Panc1 (cell line): Measurements from ENCODE around the gene DIAPH2. TPM values are rescaled to one million over a fixed set of nuclear protein-coding genes. Genes with fewer than 3 reads are reported as not detected.
A peak's percentile ranks its signal among the peaks of the same experiment; 100 is the strongest.

ENCODE experiments used
- ATAC-seq: fragments of 200-7000 bp; cut with Tn5 transposase; 2 replicates; pipeline ENCODE4 v1.9.1; 2020; ENCODE audit warnings: mild to moderate bottlenecking, moderate library complexity
- BruUV-seq: library from RNA; stranded (reverse); fragments of 400-500 nt; replicated peaks from 2 replicates; lab custom pipeline; 2021; lab: Mats Ljungman, UMichigan
- CTCF ChIA-PET: fragments of 300-600 bp; sonication (Branson Sonifier 250); formaldehyde crosslinking; loops from one replicate; lab custom pipeline; 2022; ENCODE audit warnings: antibody characterized with exemption; lab: Charles Lee
- POLR2A ChIA-PET: fragments of 300-600 bp; sonication (Branson Sonifier 250); formaldehyde crosslinking; loops from one replicate; lab custom pipeline; 2022; ENCODE audit warnings: antibody characterized with exemption; lab: Charles Lee
- DNase-seq: peaks from one replicate; pipeline ENCODE4 v3.0.0-alpha.2; 2010; ENCODE audit warnings: low read depth, low spot score
- H3K27ac ChIP-seq: 2 replicates; pipeline ENCODE4 v1.5.1; 2011; ENCODE audit warnings: mild to moderate bottlenecking, low read length, inconsistent platforms
- H3K27me3 ChIP-seq: fragments of 200-500 bp; sonication (Bioruptor generic); 2 replicates; pipeline ENCODE4 v1.6.0; 2014; ENCODE audit warnings: low read length, inconsistent platforms; ENCODE audit not compliant: control insufficient read depth, insufficient read depth
- H3K36me3 ChIP-seq: fragments of 200-500 bp; sonication (Bioruptor generic); 2 replicates; pipeline ENCODE4 v1.5.1; 2014; ENCODE audit warnings: inconsistent platforms, mild to moderate bottlenecking, low read length, moderate library complexity; ENCODE audit not compliant: control insufficient read depth, insufficient read depth
- H3K4me1 ChIP-seq: 2 replicates; pipeline ENCODE4 v1.5.1; 2011; ENCODE audit warnings: inconsistent platforms, mild to moderate bottlenecking, low read length, moderate library complexity; ENCODE audit not compliant: control insufficient read depth, insufficient read depth
- H3K4me3 ChIP-seq, 2 experiments: 2 replicates each; pipeline ENCODE4 v1.5.1; 2011 to 2012; ENCODE audit warnings: low read depth in 2 of 2, low read length in 2 of 2, mild to moderate bottlenecking in 2 of 2, inconsistent platforms in 1 of 2, moderate library complexity in 1 of 2
- H3K9me3 ChIP-seq: fragments of 200-500 bp; sonication (Bioruptor generic); 2 replicates; pipeline ENCODE4 v1.5.1; 2014; ENCODE audit warnings: low read depth, mild to moderate bottlenecking, inconsistent platforms, low read length, moderate library complexity; ENCODE audit not compliant: control insufficient read depth, insufficient read depth
- CTCF ChIP-seq: fragments of 450-650 bp; IDR thresholded peaks from 2 replicates; pipeline ENCODE4 v1.5.1; 2017; ENCODE audit warnings: mild to moderate bottlenecking
- POLR2AphosphoS5 ChIP-seq: IDR thresholded peaks from 2 replicates; pipeline ENCODE4 v1.6.1; 2012; ENCODE audit warnings: mild to moderate bottlenecking, low read depth, low read length, moderate library complexity
- SIN3A ChIP-seq: IDR thresholded peaks from 2 replicates; pipeline ENCODE4 v1.6.1; 2012; ENCODE audit warnings: low read depth, mild to moderate bottlenecking, low read length, moderate library complexity, borderline replicate concordance; ENCODE audit not compliant: insufficient read depth
- TCF7L2 ChIP-seq: IDR thresholded peaks from 2 replicates; pipeline ENCODE4 v1.6.1; 2011; ENCODE audit warnings: mild to moderate bottlenecking, low read depth, low read length, inconsistent platforms
- in situ Hi-C: cut with HindIII; loops from 2 replicates; pipeline ENCODE4 v1.10.0; 2016; ENCODE audit warnings: low sequenced_read_pairs, low pct_unique_long_range_greater_than_20kb
- intact Hi-C: fragments of 100-400 bp; cut with micrococcal nuclease; formaldehyde crosslinking; loops from one replicate; pipeline ENCODE4 v1.10.0; 2022; ENCODE audit not compliant: unreplicated experiment
- total RNA-seq: library from RNA; stranded (reverse); gene quantifications from one replicate; pipeline ENCODE4 v1.2.1, GENCODE V29; 2021; ENCODE audit not compliant: unreplicated experiment
- TF ChIP-seq, protein P1 (sequence below), 2 experiments: IDR thresholded peaks; 2 replicates each; pipeline ENCODE4 v1.6.1; 2011 to 2012; ENCODE audit warnings: low read depth in 2 of 2, control low read depth in 1 of 2, low read length in 1 of 2, mild to moderate bottlenecking in 1 of 2, moderate library complexity in 1 of 2; ENCODE audit not compliant: insufficient read depth in 1 of 2

Gene DIAPH2
- total RNA-seq, 1 experiment from 2014 or later, result 17.0 TPM

GRCh38 chrX:97563531-97564133, 879.0 kb downstream of the DIAPH2 start:
- POLR2A ChIA-PET, result no interaction called here
- Histone ChIP-seq H3K27me3 (no peaks in the 10 kb centered on the region), H3K27ac (peak overlapping the region; percentile 57), H3K4me1 (no peaks in the 10 kb centered on the region; the same call in 1 of the 2 replicates), H3K9me3 (no peaks in the 10 kb centered on the region), H3K4me3 (peak overlapping the region; percentile 21 to 40), H3K36me3 (no peaks in the 10 kb centered on the region)
- no peak for DNase-seq
- in situ Hi-C loops (no loop called here), intact Hi-C loops (no loop called here)
- BruUV-seq, result no TSS peak
- CTCF ChIA-PET, result no interaction called here
- ATAC-seq, result peak; percentile 86
- no peak for TF ChIP-seq SIN3A
- no peak for TF ChIP-seq POLR2AphosphoS5
- TF ChIP-seq TCF7L2, result no peak
- TF ChIP-seq, protein P1, sequence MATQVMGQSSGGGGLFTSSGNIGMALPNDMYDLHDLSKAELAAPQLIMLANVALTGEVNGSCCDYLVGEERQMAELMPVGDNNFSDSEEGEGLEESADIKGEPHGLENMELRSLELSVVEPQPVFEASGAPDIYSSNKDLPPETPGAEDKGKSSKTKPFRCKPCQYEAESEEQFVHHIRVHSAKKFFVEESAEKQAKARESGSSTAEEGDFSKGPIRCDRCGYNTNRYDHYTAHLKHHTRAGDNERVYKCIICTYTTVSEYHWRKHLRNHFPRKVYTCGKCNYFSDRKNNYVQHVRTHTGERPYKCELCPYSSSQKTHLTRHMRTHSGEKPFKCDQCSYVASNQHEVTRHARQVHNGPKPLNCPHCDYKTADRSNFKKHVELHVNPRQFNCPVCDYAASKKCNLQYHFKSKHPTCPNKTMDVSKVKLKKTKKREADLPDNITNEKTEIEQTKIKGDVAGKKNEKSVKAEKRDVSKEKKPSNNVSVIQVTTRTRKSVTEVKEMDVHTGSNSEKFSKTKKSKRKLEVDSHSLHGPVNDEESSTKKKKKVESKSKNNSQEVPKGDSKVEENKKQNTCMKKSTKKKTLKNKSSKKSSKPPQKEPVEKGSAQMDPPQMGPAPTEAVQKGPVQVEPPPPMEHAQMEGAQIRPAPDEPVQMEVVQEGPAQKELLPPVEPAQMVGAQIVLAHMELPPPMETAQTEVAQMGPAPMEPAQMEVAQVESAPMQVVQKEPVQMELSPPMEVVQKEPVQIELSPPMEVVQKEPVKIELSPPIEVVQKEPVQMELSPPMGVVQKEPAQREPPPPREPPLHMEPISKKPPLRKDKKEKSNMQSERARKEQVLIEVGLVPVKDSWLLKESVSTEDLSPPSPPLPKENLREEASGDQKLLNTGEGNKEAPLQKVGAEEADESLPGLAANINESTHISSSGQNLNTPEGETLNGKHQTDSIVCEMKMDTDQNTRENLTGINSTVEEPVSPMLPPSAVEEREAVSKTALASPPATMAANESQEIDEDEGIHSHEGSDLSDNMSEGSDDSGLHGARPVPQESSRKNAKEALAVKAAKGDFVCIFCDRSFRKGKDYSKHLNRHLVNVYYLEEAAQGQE (IDR thresholded peaks at IDR 0.05; ENCODE audit: insufficient read depth in 1 of 2, low read depth in 2 of 2, low read length in 1 of 2), result no peak
- TF ChIP-seq CTCF, result no peak

- intact Hi-C loops (no loop called here), in situ Hi-C loops (no loop called here)
- DNase-seq (no peak), ATAC-seq (no peak)
- no peaks in the 10 kb centered on the region for H3K36me3 ChIP-seq
- BruUV-seq, result no TSS peak
- H3K27ac ChIP-seq, result no peak overlapping the region
- POLR2A ChIA-PET, result no interaction called here
- CTCF ChIA-PET, result no interaction called here
- H3K4me3 ChIP-seq, result no peak overlapping the region
- H3K27me3 ChIP-seq, result no peaks in the 10 kb centered on the region
- no peaks in the 10 kb centered on the region; the same call in 1 of the 2 replicates for H3K4me1 ChIP-seq
- TF ChIP-seq SIN3A, result no peak
- no peak for TF ChIP-seq POLR2AphosphoS5
- TF ChIP-seq TCF7L2, result no peak
- TF ChIP-seq CTCF, result no peak
- TF ChIP-seq, protein P1 (IDR thresholded peaks at IDR 0.05; ENCODE audit: insufficient read depth in 1 of 2, low read depth in 2 of 2, low read length in 1 of 2), result no peak
- no peaks in the 10 kb centered on the region for H3K9me3 ChIP-seq
Measured at GRCh38 chrX:97564496-97564895, 879.9 kb downstream of the DIAPH2 start.
